Aortic smooth muscle cell (primary cell): ENCODE results near the gene ABLIM1. TPM values are rescaled to one million over a fixed set of nuclear protein-coding genes. Genes with fewer than 3 reads are reported as not detected.

Experiments used
- total RNA-seq: library from RNA; depleted of rRNA; stranded (reverse); fragments of >200 nt; gene quantifications from 2 replicates; pipeline ENCODE4 v1.2.3, GENCODE V29; 2014

The ABLIM1 gene
- total RNA-seq: 5.2 and 5.8 TPM in 2 replicates

DNA sequence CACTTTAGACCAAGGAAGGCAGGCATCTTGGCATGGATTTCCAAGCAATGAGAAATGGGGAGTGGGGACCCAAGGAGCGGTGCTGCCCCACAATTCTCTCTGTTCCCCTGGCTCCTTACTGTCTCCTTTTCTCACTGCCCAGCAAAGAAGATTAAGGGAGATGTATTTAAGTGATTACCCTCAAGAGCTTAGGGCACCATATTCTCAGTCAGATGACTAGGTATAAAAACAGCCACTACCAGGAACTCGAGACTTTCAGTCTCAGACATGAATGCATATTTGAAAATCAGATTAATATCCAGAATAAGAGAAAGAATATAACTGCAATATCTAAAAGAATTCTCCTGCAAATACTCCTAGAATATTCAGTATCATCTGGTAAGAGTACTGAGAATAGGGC, at the start of gene ABLIM1:
Gene ABLIM1 (minus strand): TSS at position 101 of the 400 bp plus-strand sequence. CDS start 75 bp downstream, at position 26.

DNA sequence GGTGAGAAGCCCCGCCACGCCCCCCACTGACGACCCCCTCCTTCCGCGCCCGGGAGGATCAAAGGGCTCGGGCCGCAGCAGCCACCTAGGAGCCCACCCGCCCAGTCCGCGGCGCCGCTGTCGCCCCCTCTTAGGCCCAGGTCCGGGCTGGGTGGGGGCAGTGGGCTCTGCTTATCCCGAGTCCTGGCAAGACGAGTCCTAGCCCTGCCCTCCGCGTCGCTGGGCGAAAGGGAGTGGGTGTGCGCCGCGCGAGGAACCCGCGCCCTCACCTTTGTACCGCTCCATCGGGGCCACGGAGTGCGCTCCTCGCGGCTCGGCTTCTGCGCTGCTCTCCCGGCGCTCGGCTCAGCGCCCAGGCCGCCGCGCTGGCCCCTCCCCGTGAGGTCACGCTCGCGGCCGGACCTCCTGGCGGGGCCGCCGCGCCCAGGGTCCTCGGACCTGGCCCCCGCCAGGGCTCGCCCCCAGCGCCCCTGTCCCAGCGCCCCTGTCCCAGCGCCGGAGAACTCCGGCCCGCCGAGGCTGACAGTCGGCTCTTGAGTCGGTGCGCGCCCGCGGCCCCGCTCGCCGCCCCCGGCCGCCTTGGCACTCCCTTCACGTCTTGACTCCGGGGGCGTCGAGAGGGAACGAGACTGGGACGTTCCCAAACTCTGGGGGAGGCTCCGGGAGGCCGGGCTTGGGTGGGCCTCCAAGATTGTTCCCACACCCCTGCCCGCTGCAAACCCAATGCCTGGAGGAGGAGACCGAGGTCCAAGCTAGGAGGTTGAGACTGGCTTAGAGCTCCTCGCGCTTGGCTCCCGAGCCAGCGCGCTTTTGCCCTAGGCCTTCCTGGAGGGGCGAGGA, 253.7 kb downstream of the ABLIM1 start, which contains the start of gene AFAP1L2:
Gene AFAP1L2 (minus strand): TSS at position 332 of the 840 bp plus-strand sequence. CDS start 47 bp downstream, at position 285.

Other genes with a start within 250 kb of the ABLIM1 start
- 26.8 and 33.8 TPM in 2 replicates for gene FHIP2A, start 163.5 kb upstream of the ABLIM1 start, total RNA-seq